Kidney (tissue), 14 donors: Measurements from ENCODE around the gene PCDHGA8. TPM values are rescaled to one million over a fixed set of nuclear protein-coding genes. Genes with fewer than 3 reads are reported as not detected.
"Not testable (repeated sequence)": the region's sequence is repeated elsewhere in the genome, so short reads cannot be mapped to it uniquely, and the experiment has no call there.

ENCODE experiments used
- DNase-seq, 5 donors: peaks; one replicate each; pipeline ENCODE4 v3.0.0-alpha.2; 2013 to 2020
- FAIRE-seq: peaks from 2 replicates; lab custom pipeline; 2012; peaks lifted over from hg19 to GRCh38; lab: Jason Lieb, UNC
- H3K27ac ChIP-seq, 2 donors: one replicate each; pipeline ENCODE4 v1.7.0; 2013; ENCODE audit warnings: low read depth in 2 of 2, low read length in 2 of 2, inconsistent platforms in 1 of 2
- H3K27me3 ChIP-seq: one replicate; pipeline ENCODE4 v1.7.1; 2013; ENCODE audit warnings: low read length, inconsistent platforms; ENCODE audit not compliant: control insufficient read depth, insufficient read depth
- H3K36me3 ChIP-seq, 3 donors: one replicate each; pipeline versions ENCODE4 v1.7.0 to v1.7.1; 2013; ENCODE audit warnings: low read length in 3 of 3, control low read depth in 1 of 3, inconsistent platforms in 1 of 3; ENCODE audit not compliant: insufficient read depth in 3 of 3, control insufficient read depth in 2 of 3
- H3K4me1 ChIP-seq, 3 donors: one replicate each; pipeline versions ENCODE4 v1.7.0 to v1.7.1; 2013; ENCODE audit warnings: low read length in 3 of 3, inconsistent platforms in 1 of 3, low read depth in 1 of 3; ENCODE audit not compliant: control insufficient read depth in 2 of 3, insufficient read depth in 2 of 3
- H3K4me3 ChIP-seq, 3 donors: one replicate each; pipeline versions ENCODE4 v1.7.0 to v1.8.1; 2013; ENCODE audit warnings: low read length in 3 of 3, control low read depth in 1 of 3, inconsistent platforms in 1 of 3
- H3K9ac ChIP-seq, 3 donors: one replicate each; pipeline versions ENCODE4 v1.7.0 to v1.7.1; 2013; ENCODE audit warnings: low read length in 3 of 3, control low read depth in 1 of 3, inconsistent platforms in 1 of 3
- H3K9me3 ChIP-seq, 3 donors: one replicate each; pipeline versions ENCODE4 v1.7.0 to v1.7.1; 2013; ENCODE audit warnings: low read length in 3 of 3, control low read depth in 1 of 3, inconsistent platforms in 1 of 3; ENCODE audit not compliant: control insufficient read depth in 2 of 3, insufficient read depth in 1 of 3
- CTCF ChIP-seq: IDR thresholded peaks from 3 replicates; pipeline ENCODE4 v1.5.1; 2012; ENCODE audit warnings: mild to moderate bottlenecking, moderate library complexity, borderline replicate concordance; ENCODE audit not compliant: insufficient read depth; ENCODE audit errors: extremely low read depth
- intact Hi-C: fragments of 100-400 bp; cut with DNase I; formaldehyde crosslinking; loops from one replicate; pipeline ENCODE4 v1.11.1; 2022
- polyA plus RNA-seq: library from polyadenylated mRNA; stranded (reverse); fragments of 350-450 nt; fragmentation: Illumina TruSeq; extraction: RNeasy Lipid Tissue Mini Kit (QIAGEN cat#74804); gene quantifications from one replicate; pipeline ENCODE4 v1.2.3, GENCODE V29; 2014; ENCODE audit warnings: low read depth, low replicate concordance; ENCODE audit not compliant: insufficient read depth
- total RNA-seq: library from RNA; stranded (reverse); fragmentation: NEBNext Ultra II Directional; extraction: Animal tissue kit (Norgen Biotek cat#: 25700); gene quantifications from one replicate; pipeline ENCODE4 v1.2.1, GENCODE V29; 2021
- donor health status: control.
- donor health status: control.
- donor health status: control.
- donor health status: control.
- donor health status: control.
- donor health status: DM: yes; HTN: yes; CAD: no.
- donor health status: Normal renal cell carcinoma (clear cell type).

Gene PCDHGA8
- total and polyA plus RNA-seq, 2 donors from 2014 or later: 0.09 to 1.8 TPM

GRCh38 chr5:141373673-141374317 lies 18.6 kb upstream of the PCDHGA8 start, which contains the start of gene PCDHGA6:
Gene PCDHGA6, plus strand, starts transcription at chr5:141373891. Its CDS starts 193 bp downstream, at chr5:141374084.
- FAIRE-seq: no peak
- H3K9me3 ChIP-seq: peaks cover 2 to 62% (median 23%) of the 10 kb centered on the region in 3 donors
- H3K4me3 ChIP-seq: peak within 1 kb of the TSS in 2 of 3 donors; percentile 46 to 48
- TF ChIP-seq CTCF: peak; percentile 19
- no peak within 1 kb of the TSS for H3K27ac ChIP-seq
- no peaks in the 10 kb centered on the region for H3K4me1 ChIP-seq
- intact Hi-C loops: no loop called here
- H3K9ac ChIP-seq: no peak within 1 kb of the TSS
- no peaks in the 10 kb centered on the region for H3K36me3 ChIP-seq
- H3K27me3 ChIP-seq: no peaks in the 10 kb centered on the region
- peak in 2 of 5 donors; percentile 17 to 41 for DNase-seq

DNA sequence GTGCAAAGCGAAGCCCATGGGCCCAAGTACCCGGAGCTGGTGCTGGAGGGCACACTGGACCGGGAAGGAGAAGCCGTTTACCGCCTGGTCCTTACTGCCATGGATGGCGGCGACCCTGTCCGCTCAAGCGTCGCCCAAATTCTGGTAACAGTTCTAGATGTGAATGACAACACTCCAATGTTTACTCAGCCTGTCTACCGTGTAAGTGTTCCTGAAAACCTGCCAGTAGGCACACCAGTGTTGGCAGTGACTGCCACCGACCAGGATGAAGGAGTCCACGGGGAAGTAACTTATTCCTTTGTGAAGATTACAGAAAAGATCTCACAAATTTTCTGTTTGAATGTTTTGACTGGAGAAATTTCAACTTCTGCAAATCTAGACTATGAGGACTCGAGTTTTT lies 17.8 kb upstream of the PCDHGA8 start:
- intact Hi-C loops: no loop called here
- TF ChIP-seq CTCF: no peak
- Histone ChIP-seq H3K9ac (no peak overlapping the region), H3K27me3 (no peaks in the 10 kb centered on the region), H3K4me3 (peak overlapping the region in 1 of 3 donors; percentile 48), H3K27ac (no peak overlapping the region), H3K36me3 (no peaks in the 10 kb centered on the region), H3K4me1 (no peaks in the 10 kb centered on the region), H3K9me3 (peaks cover 2 to 67% (median 18%) of the 10 kb centered on the region in 3 donors)
- DNase-seq (no peak), FAIRE-seq (no peak)

DNA sequence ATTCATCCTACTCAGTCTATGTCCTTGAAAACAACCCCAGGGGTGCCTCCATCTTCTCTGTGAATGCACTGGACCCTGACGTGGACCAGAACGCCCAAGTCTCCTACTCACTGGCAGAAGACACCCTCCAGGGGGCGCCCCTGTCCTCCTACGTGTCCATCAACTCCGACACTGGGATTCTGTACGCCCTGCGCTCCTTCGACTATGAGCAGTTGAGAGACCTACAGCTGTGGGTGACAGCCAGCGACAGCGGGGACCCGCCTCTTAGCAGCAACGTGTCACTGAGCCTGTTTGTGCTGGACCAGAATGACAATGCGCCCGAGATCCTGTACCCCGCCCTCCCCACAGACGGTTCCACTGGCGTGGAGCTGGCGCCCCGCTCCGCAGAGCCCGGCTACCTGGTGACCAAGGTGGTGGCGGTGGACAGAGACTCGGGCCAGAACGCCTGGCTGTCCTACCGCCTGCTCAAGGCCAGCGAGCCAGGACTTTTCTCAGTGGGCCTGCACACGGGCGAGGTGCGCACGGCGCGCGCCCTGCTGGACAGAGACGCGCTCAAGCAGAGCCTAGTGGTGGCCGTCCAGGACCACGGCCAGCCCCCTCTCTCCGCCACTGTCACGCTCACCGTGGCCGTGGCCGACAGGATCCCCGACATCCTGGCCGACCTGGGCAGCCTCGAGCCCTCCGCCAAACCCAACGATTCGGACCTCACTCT lies 16.8 kb upstream of the PCDHGA8 start:
- peaks cover 2 to 61% (median 18%) of the 10 kb centered on the region in 3 donors for H3K9me3 ChIP-seq
- H3K4me3 ChIP-seq, intact Hi-C loops, H3K27me3 ChIP-seq, DNase-seq, H3K36me3 ChIP-seq, H3K4me1 ChIP-seq, FAIRE-seq, H3K27ac ChIP-seq, H3K9ac ChIP-seq: not testable (repeated sequence)
